ENCODE results near the gene ZNF283.
"Not testable (repeated sequence)": the region's sequence is repeated elsewhere in the genome, so short reads cannot be mapped to it uniquely, and the experiment has no call there.

The ZNF283 gene

GRCh38 chr19:43839139-43839538 is 12.0 kb downstream of the ZNF283 start:
- no peak overlapping the region for H3K4me3 ChIP-seq (ENCODE audit: low read depth, low read length)
- TF ChIP-seq CTCF (IDR thresholded peaks at IDR 0.05; ENCODE audit: low read depth, low read length), result no peak

GRCh38 chr19:43842007-43842406 is 14.9 kb downstream of the ZNF283 start:
- no peak overlapping the region for H3K4me3 ChIP-seq (ENCODE audit: low read depth, low read length)
- TF ChIP-seq CTCF (IDR thresholded peaks at IDR 0.05; ENCODE audit: low read depth, low read length), result no peak

- H3K4me3 ChIP-seq (ENCODE audit: low read depth, low read length), result no peak overlapping the region
- no peak for TF ChIP-seq CTCF (IDR thresholded peaks at IDR 0.05; ENCODE audit: low read depth, low read length)
These were observed 20.1 kb downstream of the ZNF283 start for GRCh38 chr19:43847246-43847645.

- TF ChIP-seq CTCF (IDR thresholded peaks at IDR 0.05; ENCODE audit: low read depth, low read length), result no peak
- no peak overlapping the region for H3K4me3 ChIP-seq (ENCODE audit: low read depth, low read length)
These were observed 20.8 kb downstream of the ZNF283 start for GRCh38 chr19:43847884-43848283.

- TF ChIP-seq CTCF (IDR thresholded peaks at IDR 0.05; ENCODE audit: low read depth, low read length), result no peak
- H3K4me3 ChIP-seq (ENCODE audit: low read depth, low read length), result no peak overlapping the region
These were observed 21.7 kb downstream of the ZNF283 start for GRCh38 chr19:43848821-43849220.

- no peak for TF ChIP-seq CTCF (IDR thresholded peaks at IDR 0.05; ENCODE audit: low read depth, low read length)
- no peak overlapping the region for H3K4me3 ChIP-seq (ENCODE audit: low read depth, low read length)
These were observed 31.1 kb downstream of the ZNF283 start for GRCh38 chr19:43858174-43858573.

- H3K4me3 ChIP-seq (ENCODE audit: low read depth, low read length), result not testable (repeated sequence)
These were observed 39.8 kb downstream of the ZNF283 start for GRCh38 chr19:43866923-43867322.

- TF ChIP-seq CTCF (IDR thresholded peaks at IDR 0.05; ENCODE audit: low read depth, low read length), result no peak
- H3K4me3 ChIP-seq (ENCODE audit: low read depth, low read length), result no peak overlapping the region
These were observed 45.6 kb downstream of the ZNF283 start for GRCh38 chr19:43872547-43873336.

Measured in WI38 (cell line).